Peyer's patch (tissue), 4 donors: ENCODE measurements around the gene MRPL54. TPM values are rescaled to one million over a fixed set of nuclear protein-coding genes. Genes with fewer than 3 reads are reported as not detected.

ENCODE experiments used
- DNase-seq, 3 donors: peaks; one replicate each; pipeline ENCODE4 v3.0.0-alpha.2; 2017 to 2019
- H3K27ac ChIP-seq, 4 donors: fragments of 200-600 bp; sonication (generic); one replicate each; pipeline ENCODE4 v1.5.1; 2016 to 2019
- H3K27me3 ChIP-seq, 2 donors: fragments of 200-600 bp; sonication (generic); one replicate each; pipeline ENCODE4 v1.5.1; 2019
- H3K36me3 ChIP-seq, 3 donors: fragments of 200-600 bp; sonication (generic); one replicate each; pipeline ENCODE4 v1.5.1; 2016 to 2019
- H3K4me1 ChIP-seq, 4 donors: fragments of 200-600 bp; sonication (generic); one replicate each; pipeline ENCODE4 v1.5.1; 2016 to 2019
- H3K4me3 ChIP-seq, 4 donors: fragments of 200-600 bp; sonication (generic); 1 replicate in 3 of 4; 2 replicates in 1 of 4; pipeline ENCODE4 v1.5.1; 2016 to 2019; ENCODE audit warnings: mild to moderate bottlenecking in 1 of 4
- H3K9me3 ChIP-seq, 4 donors: fragments of 200-600 bp; sonication (generic); one replicate each; pipeline ENCODE4 v1.5.1; 2016 to 2019; ENCODE audit warnings: mild to moderate bottlenecking in 1 of 4
- CTCF ChIP-seq, 6 experiments: fragments of 450-650 bp in 4 of 6; fragments of 200-600 bp in 2 of 6; sonication (generic) in 1 of 6; IDR thresholded peaks; one replicate each; pipeline ENCODE4 v1.5.1; 2017 to 2019; ENCODE audit warnings: antibody characterized with exemption in 6 of 6, mild to moderate bottlenecking in 3 of 6, moderate library complexity in 1 of 6
- POLR2A ChIP-seq, 2 donors: fragments of 450-650 bp; IDR thresholded peaks; one replicate each; pipeline ENCODE4 v1.5.1; 2017; ENCODE audit warnings: antibody characterized with exemption in 2 of 2, mild to moderate bottlenecking in 2 of 2, moderate library complexity in 2 of 2
- total RNA-seq, 4 donors: library from RNA; depleted of rRNA; stranded (reverse); fragments of >200 nt; gene quantifications; one replicate each; pipeline ENCODE4 v1.1.0, GENCODE V29; 2016

Gene MRPL54
- total RNA-seq, 4 donors from 2014 or later = 21.4 to 58.5 (median 47.2) TPM

GRCh38 chr19:3776479-3777040 lies 14.1 kb downstream of the MRPL54 start:
- H3K27me3 ChIP-seq = no peaks in the 10 kb centered on the region
- no peak for DNase-seq
- H3K4me3 ChIP-seq = no peak overlapping the region
- H3K9me3 ChIP-seq = peaks cover 0 to 7% (median 3%) of the 10 kb centered on the region in 4 donors
- no peaks in the 10 kb centered on the region for H3K4me1 ChIP-seq
- H3K27ac ChIP-seq = no peak overlapping the region
- no peak for TF ChIP-seq CTCF (IDR thresholded peaks at IDR 0.05)
- TF ChIP-seq POLR2A (IDR thresholded peaks at IDR 0.05) = no peak
- no peaks in the 10 kb centered on the region for H3K36me3 ChIP-seq

DNA sequence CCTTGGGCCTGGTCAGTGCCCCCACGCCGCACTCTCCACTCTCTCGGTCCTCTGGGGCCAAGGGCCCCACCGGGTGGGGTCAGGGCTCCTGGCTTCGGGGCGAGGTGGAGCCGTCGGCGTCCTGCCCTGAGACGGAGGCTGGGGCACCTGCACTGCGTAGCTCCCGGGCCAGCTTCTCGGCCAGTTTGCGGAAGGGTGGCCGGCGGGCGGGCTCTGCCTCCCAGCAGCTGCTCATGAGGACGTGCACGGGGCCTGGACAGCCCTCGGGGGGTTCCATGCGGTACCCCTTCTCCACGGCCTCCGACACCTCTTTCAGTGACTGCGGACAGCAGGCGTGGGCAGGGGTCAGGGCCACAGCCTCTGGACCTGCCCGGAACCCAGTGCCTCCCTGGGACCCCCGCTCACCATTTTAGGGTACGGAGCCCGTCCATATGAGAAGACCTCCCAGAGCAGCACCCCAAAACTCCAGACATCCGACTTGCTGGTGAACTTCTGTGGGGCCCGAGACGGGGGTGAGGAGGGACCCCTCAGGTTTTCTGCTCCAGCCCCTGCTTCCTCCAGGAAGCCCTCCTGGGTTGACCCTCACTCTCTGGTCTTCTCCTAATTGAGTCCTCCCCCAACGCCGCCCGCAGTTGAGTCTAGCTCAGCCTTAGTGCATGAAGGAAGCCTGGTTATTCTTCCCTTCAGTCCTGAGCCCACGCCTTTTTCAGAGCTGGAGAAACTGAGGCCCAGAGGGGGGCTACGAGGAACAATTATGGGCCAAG lies 15.8 kb downstream of the MRPL54 start:
- Histone ChIP-seq H3K36me3 (no peaks in the 10 kb centered on the region), H3K9me3 (peaks cover 0 to 23% (median 10%) of the 10 kb centered on the region in 4 donors), H3K4me1 (no peaks in the 10 kb centered on the region), H3K27ac (no peak overlapping the region), H3K27me3 (no peaks in the 10 kb centered on the region), H3K4me3 (no peak overlapping the region)
- TF ChIP-seq POLR2A (IDR thresholded peaks at IDR 0.05) (no peak), CTCF (IDR thresholded peaks at IDR 0.05) (no peak)
- no peak for DNase-seq

DNA sequence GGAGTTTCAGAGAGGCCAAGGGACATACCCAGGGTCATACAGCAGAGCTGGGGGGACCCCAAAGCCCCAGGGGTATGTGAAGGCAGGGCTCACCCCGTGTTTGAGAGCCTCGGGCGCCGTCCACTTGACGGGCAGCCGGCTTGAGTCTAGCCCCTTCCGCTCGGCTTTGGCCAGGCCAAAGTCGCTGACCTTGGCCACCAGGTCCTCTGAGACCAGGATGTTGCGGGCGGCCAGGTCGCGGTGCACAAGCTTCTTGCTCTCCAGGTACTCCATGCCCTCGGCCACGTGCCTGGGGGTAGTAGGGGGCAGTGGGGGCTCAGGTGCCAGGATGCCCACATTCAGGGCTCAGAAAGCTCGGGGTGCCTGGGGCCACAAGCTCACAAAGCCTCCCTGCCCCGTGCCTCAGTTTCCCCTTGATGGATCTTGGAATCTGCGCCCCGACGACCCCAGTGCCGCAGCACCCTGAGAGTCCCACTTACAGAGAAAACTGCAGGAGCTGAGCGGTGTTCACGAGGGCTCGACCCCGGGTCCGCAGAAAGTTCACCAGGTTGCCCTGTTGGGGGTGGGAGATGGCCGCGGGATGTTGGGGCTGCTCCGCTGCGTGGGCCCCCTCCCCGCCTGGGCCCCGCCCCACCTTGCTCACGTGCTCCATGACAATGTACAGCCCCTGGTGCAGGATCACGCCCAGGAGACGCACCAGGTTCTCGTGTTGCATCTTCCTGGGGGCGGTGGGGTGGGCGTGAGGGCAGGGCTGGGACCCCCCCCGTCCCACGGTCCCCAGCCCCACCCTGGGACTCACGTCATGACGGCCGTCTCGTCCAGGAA lies 16.6 kb downstream of the MRPL54 start:
- no peak for TF ChIP-seq POLR2A (IDR thresholded peaks at IDR 0.05)
- no peak for TF ChIP-seq CTCF (IDR thresholded peaks at IDR 0.05)

DNA sequence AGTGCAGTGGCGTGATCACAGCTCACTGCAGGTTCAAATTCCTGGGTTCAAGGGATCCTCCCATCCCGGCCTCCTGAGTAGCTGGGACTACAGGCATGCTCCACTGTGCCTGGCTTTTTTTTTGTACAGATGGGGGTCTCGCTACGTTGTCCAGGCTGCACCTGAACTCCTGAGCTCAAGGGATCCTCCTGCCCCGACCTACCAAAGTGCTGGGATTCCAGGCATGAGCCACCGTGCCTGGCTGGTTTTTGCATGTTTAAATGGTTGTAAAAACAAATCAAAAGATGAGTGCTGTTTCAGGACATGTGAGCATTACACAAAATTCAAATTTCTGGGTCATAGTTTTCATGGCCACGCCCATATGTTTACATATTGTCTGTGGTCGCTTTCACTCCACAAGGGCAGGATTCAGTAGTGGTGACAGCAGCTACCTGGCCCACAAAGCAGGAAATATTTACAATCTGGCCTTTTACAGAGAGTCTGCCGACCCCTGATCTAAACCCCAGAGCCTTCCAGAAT lies 18.4 kb downstream of the MRPL54 start:
- H3K27me3 ChIP-seq = no peaks in the 10 kb centered on the region
- no peaks in the 10 kb centered on the region for H3K36me3 ChIP-seq
- DNase-seq = no peak

More for the DNA sequence above, 16.6 kb downstream of the MRPL54 start:
- Histone ChIP-seq H3K27me3 (no peaks in the 10 kb centered on the region), H3K27ac (no peak overlapping the region), H3K4me3 (no peak overlapping the region), H3K9me3 (peaks cover 0 to 23% (median 10%) of the 10 kb centered on the region in 4 donors), H3K36me3 (no peaks in the 10 kb centered on the region), H3K4me1 (no peaks in the 10 kb centered on the region)
- no peak for DNase-seq

More for the DNA sequence above, 18.4 kb downstream of the MRPL54 start:
- Histone ChIP-seq H3K4me1 (peaks cover 0 to 10% (median 4%) of the 10 kb centered on the region in 4 donors), H3K4me3 (no peak overlapping the region), H3K27ac (no peak overlapping the region), H3K9me3 (peaks cover 0 to 23% (median 10%) of the 10 kb centered on the region in 4 donors)
- TF ChIP-seq POLR2A (IDR thresholded peaks at IDR 0.05) = no peak
- no peak for TF ChIP-seq CTCF (IDR thresholded peaks at IDR 0.05)
